ENCODE measurements around the gene ARHGAP31.

- TF ChIP-seq, protein P1, sequence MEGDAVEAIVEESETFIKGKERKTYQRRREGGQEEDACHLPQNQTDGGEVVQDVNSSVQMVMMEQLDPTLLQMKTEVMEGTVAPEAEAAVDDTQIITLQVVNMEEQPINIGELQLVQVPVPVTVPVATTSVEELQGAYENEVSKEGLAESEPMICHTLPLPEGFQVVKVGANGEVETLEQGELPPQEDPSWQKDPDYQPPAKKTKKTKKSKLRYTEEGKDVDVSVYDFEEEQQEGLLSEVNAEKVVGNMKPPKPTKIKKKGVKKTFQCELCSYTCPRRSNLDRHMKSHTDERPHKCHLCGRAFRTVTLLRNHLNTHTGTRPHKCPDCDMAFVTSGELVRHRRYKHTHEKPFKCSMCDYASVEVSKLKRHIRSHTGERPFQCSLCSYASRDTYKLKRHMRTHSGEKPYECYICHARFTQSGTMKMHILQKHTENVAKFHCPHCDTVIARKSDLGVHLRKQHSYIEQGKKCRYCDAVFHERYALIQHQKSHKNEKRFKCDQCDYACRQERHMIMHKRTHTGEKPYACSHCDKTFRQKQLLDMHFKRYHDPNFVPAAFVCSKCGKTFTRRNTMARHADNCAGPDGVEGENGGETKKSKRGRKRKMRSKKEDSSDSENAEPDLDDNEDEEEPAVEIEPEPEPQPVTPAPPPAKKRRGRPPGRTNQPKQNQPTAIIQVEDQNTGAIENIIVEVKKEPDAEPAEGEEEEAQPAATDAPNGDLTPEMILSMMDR (IDR thresholded peaks at IDR 0.05; ENCODE audit: low read depth, low read length, missing input control) = no peak
- TF ChIP-seq NR2F2 (IDR thresholded peaks at IDR 0.05) (no peak), REST (IDR thresholded peaks at IDR 0.05) (no peak), GABPA (IDR thresholded peaks at IDR 0.05 in 1 of 2, conservative IDR thresholded peaks at IDR 0.05 in 1 of 2) (no peak), RAD21 (IDR thresholded peaks at IDR 0.05) (no peak)
- TF ChIP-seq, protein P2, sequence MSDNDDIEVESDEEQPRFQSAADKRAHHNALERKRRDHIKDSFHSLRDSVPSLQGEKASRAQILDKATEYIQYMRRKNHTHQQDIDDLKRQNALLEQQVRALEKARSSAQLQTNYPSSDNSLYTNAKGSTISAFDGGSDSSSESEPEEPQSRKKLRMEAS (IDR thresholded peaks at IDR 0.05) = no peak
- TF ChIP-seq, protein P3, sequence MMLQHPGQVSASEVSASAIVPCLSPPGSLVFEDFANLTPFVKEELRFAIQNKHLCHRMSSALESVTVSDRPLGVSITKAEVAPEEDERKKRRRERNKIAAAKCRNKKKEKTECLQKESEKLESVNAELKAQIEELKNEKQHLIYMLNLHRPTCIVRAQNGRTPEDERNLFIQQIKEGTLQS (IDR thresholded peaks at IDR 0.05) = no peak
These were observed 63.0 kb downstream of the ARHGAP31 start for GRCh38 chr3:119357190-119357589.
